Karpas-422 (cell line): Measurements from ENCODE around the gene COL8A1. TPM values are rescaled to one million over a fixed set of nuclear protein-coding genes. Genes with fewer than 3 reads are reported as not detected.

Experiments used
- DNase-seq: peaks from one replicate; pipeline ENCODE4 v3.0.0-alpha.2; 2015
- H2AFZ ChIP-seq: fragments of 200-600 bp; sonication (generic); 2 replicates; pipeline ENCODE4 v1.6.1; 2014; ENCODE audit warnings: antibody characterized with exemption, low read length, mixed read lengths
- H3K27ac ChIP-seq: fragments of 200-600 bp; sonication (generic); 2 replicates; pipeline ENCODE4 v1.5.1; 2014; ENCODE audit warnings: mild to moderate bottlenecking, low read length, moderate library complexity
- H3K27me3 ChIP-seq: fragments of 200-600 bp; sonication (generic); 2 replicates; pipeline ENCODE4 v1.6.1; 2014; ENCODE audit warnings: low read length, mixed read lengths
- H3K36me3 ChIP-seq: fragments of 200-600 bp; sonication (generic); 2 replicates; pipeline ENCODE4 v1.6.1; 2014; ENCODE audit warnings: low read length, mixed read lengths; ENCODE audit not compliant: insufficient read depth
- H3K4me1 ChIP-seq: fragments of 200-600 bp; sonication (generic); 2 replicates; pipeline ENCODE4 v1.6.1; 2014; ENCODE audit warnings: mild to moderate bottlenecking, low read length, mixed read lengths
- H3K4me2 ChIP-seq: fragments of 200-600 bp; sonication (generic); 2 replicates; pipeline ENCODE4 v1.6.1; 2014; ENCODE audit warnings: low read length, low read depth, mild to moderate bottlenecking; ENCODE audit not compliant: poor library complexity, severe bottlenecking
- H3K4me3 ChIP-seq: fragments of 200-600 bp; sonication (generic); 2 replicates; pipeline ENCODE4 v1.5.1; 2014; ENCODE audit warnings: mild to moderate bottlenecking, antibody characterized with exemption, low read length, mixed read lengths
- H3K79me2 ChIP-seq: fragments of 200-600 bp; sonication (generic); 2 replicates; pipeline ENCODE4 v1.6.1; 2014; ENCODE audit warnings: mild to moderate bottlenecking, low read length, mixed read lengths
- H3K9ac ChIP-seq: fragments of 200-600 bp; sonication (generic); 2 replicates; pipeline ENCODE4 v1.6.0; 2014; ENCODE audit warnings: low read length
- H3K9me2 ChIP-seq: fragments of 200-600 bp; sonication (generic), shearing (Covaris generic); replicated peaks from 2 replicates; pipeline ENCODE4 v1.6.0; 2014; ENCODE audit warnings: mild to moderate bottlenecking, low read length, moderate library complexity; ENCODE audit not compliant: insufficient read depth
- H3K9me3 ChIP-seq: fragments of 300-700, 200-600 bp; sonication (generic); 2 replicates; pipeline ENCODE4 v1.6.1; 2014; ENCODE audit warnings: low read length, mixed read lengths
- H4K20me1 ChIP-seq: fragments of 200-600 bp; sonication (generic); 2 replicates; pipeline ENCODE4 v1.6.1; 2014; ENCODE audit warnings: mild to moderate bottlenecking, antibody characterized with exemption, low read length, low read depth; ENCODE audit not compliant: insufficient read depth
- total RNA-seq: library from RNA; depleted of rRNA; stranded (reverse); fragments of >200 nt; shearing (Covaris generic); gene quantifications from 2 replicates; pipeline ENCODE4 v1.2.3, GENCODE V29; 2014; ENCODE audit warnings: low replicate concordance; rRNA removed

Gene COL8A1
- total RNA-seq, 1 experiment from 2014 or later: not detected

GRCh38 chr3:99845999-99846398, 207.6 kb downstream of the COL8A1 start:
- H4K20me1 ChIP-seq: peaks cover 78% of the 10 kb centered on the region
- H3K4me3 ChIP-seq: no peak overlapping the region
- H3K9me3 ChIP-seq: no peaks in the 10 kb centered on the region
- DNase-seq: no peak
- H3K27me3 ChIP-seq: no peaks in the 10 kb centered on the region
- no peaks in the 10 kb centered on the region for H3K9me2 ChIP-seq
- H3K36me3 ChIP-seq: no peaks in the 10 kb centered on the region
- H2AFZ ChIP-seq: no peak overlapping the region
- H3K4me1 ChIP-seq: peaks cover 19% of the 10 kb centered on the region
- H3K79me2 ChIP-seq: peaks cover 4% of the 10 kb centered on the region
- H3K9ac ChIP-seq: no peak overlapping the region
- H3K27ac ChIP-seq: no peak overlapping the region
- no peak overlapping the region for H3K4me2 ChIP-seq

GRCh38 chr3:99846477-99847160, 208.2 kb downstream of the COL8A1 start:
- peaks cover 19% of the 10 kb centered on the region for H3K4me1 ChIP-seq
- H3K36me3 ChIP-seq: no peaks in the 10 kb centered on the region
- H3K9me3 ChIP-seq: no peaks in the 10 kb centered on the region
- no peak overlapping the region for H3K4me2 ChIP-seq
- no peak overlapping the region for H2AFZ ChIP-seq
- H3K27ac ChIP-seq: no peak overlapping the region
- no peak overlapping the region for H3K4me3 ChIP-seq
- H3K79me2 ChIP-seq: peaks cover 4% of the 10 kb centered on the region; the same call in 1 of the 2 replicates
- no peaks in the 10 kb centered on the region for H3K9me2 ChIP-seq
- no peaks in the 10 kb centered on the region for H3K27me3 ChIP-seq
- no peak for DNase-seq
- H3K9ac ChIP-seq: no peak overlapping the region
- H4K20me1 ChIP-seq: peaks cover 77% of the 10 kb centered on the region

GRCh38 chr3:99848433-99848832, 210.0 kb downstream of the COL8A1 start:
- Histone ChIP-seq H4K20me1 (peaks cover 82% of the 10 kb centered on the region), H3K4me2 (no peak overlapping the region), H3K9me2 (no peaks in the 10 kb centered on the region), H3K9ac (no peak overlapping the region), H2AFZ (no peak overlapping the region), H3K27me3 (no peaks in the 10 kb centered on the region), H3K27ac (no peak overlapping the region), H3K79me2 (peaks cover 9% of the 10 kb centered on the region; the same call in 1 of the 2 replicates), H3K36me3 (no peaks in the 10 kb centered on the region), H3K4me1 (peaks cover 19% of the 10 kb centered on the region), H3K4me3 (no peak overlapping the region), H3K9me3 (no peaks in the 10 kb centered on the region)
- DNase-seq: no peak

Other genes starting within 250 kb of the COL8A1 start
- gene CMSS1, start 179.3 kb downstream of the COL8A1 start, total RNA-seq: 32.6 and 41.6 TPM in 2 replicates